ENCODE measurements around the gene OLFM1.
"Not testable (repeated sequence)": the region's sequence is repeated elsewhere in the genome, so short reads cannot be mapped to it uniquely, and the experiment has no call there.

The OLFM1 gene

DNA sequence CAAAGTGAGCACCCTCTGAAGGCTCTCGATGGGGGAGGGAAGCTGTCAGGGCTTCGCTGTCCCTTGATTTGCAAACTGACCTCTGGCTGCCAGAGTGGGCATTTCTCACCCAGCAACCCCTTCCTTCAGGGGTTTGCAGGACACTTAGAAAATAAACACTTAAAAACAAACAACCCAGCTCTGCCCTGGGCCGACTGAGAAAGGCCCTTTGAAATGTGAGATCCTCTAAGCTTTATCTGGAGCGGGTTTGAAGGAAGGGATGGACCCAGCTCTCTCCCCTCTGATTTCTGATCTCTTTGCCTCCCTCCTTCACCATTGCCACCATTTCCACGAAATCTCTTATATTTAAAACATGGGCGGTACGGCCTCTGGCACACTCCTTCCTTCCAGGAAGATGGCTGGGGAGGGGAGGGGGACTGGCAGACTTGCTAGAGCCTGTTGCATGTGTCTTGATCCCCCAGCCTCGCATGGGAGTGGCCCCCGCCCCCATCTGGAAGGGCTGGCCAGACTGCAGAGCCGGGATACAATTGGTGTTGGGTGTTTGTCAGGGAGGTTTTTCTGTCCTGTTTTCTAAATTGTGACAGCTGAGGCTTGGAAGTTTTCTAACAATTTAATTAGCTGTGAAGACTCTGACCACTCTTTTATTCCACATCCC, 20.2 kb downstream of the OLFM1 start:
- no peak for DNase-seq (ENCODE audit: low read depth)
- no peak overlapping the region for H3K4me3 ChIP-seq (ENCODE audit: low read depth, low read length)
- TF ChIP-seq, protein P1, sequence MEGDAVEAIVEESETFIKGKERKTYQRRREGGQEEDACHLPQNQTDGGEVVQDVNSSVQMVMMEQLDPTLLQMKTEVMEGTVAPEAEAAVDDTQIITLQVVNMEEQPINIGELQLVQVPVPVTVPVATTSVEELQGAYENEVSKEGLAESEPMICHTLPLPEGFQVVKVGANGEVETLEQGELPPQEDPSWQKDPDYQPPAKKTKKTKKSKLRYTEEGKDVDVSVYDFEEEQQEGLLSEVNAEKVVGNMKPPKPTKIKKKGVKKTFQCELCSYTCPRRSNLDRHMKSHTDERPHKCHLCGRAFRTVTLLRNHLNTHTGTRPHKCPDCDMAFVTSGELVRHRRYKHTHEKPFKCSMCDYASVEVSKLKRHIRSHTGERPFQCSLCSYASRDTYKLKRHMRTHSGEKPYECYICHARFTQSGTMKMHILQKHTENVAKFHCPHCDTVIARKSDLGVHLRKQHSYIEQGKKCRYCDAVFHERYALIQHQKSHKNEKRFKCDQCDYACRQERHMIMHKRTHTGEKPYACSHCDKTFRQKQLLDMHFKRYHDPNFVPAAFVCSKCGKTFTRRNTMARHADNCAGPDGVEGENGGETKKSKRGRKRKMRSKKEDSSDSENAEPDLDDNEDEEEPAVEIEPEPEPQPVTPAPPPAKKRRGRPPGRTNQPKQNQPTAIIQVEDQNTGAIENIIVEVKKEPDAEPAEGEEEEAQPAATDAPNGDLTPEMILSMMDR (conservative IDR thresholded peaks at IDR 0.05; ENCODE audit: low read depth, low read length): no peak

DNA sequence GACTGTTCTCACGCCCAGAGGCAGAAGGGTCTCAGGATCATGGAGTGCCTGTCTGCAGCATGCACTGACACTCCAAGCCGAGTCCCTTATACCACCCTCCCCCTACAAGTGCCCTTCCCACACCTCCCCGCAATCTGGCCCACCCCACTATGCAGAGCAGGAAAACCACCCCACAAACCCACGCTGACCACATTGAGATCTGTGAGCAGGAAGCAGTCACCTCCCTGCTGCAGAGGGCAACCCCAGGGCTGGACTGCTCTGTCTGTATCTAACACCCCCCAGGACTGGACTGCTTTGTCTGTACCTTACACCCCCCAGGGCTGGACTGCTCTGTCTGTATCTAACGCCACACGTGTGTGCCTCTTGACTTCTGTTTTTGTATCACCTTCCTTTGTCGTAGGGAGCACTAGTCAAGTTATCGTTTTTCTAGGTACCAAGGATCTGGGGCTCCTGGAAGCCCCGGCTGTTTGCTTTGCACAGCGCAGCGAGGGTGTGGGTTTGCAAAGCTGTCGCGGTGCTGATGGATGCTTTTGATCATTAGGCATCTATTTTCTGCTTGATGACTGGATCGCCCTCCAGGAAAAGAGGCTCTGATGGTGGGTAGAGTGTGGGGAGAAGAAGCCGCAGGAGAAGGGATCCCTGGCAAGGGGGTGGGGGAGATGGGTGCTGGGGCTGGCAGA, 21.5 kb downstream of the OLFM1 start:
- TF ChIP-seq, protein P1 (conservative IDR thresholded peaks at IDR 0.05; ENCODE audit: low read depth, low read length): no peak
- DNase-seq (ENCODE audit: low read depth): no peak
- H3K4me3 ChIP-seq (ENCODE audit: low read depth, low read length): no peak overlapping the region

DNA sequence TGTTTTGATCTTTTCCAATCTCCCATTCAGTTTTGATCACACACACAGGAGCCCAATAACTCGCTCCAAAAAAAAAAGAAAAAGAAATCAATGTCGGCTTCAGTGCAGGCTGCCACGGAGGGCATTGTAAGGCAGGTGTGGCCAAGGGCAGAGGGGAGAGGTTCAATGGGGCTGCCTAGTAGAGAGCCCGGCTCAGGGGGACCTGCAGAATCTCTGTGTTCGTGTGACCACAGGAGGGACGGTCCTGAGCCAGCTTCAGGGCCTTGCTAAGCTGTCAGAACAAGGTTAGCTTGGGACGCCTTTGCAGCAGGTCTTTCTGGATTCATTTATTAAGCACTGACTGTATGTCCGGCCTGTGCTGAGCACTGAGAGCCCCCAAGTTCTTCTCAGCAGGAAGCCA, 22.2 kb downstream of the OLFM1 start:
- TF ChIP-seq, protein P1 (conservative IDR thresholded peaks at IDR 0.05; ENCODE audit: low read depth, low read length): no peak
- no peak overlapping the region for H3K4me3 ChIP-seq (ENCODE audit: low read depth, low read length)
- DNase-seq (ENCODE audit: low read depth): no peak

DNA sequence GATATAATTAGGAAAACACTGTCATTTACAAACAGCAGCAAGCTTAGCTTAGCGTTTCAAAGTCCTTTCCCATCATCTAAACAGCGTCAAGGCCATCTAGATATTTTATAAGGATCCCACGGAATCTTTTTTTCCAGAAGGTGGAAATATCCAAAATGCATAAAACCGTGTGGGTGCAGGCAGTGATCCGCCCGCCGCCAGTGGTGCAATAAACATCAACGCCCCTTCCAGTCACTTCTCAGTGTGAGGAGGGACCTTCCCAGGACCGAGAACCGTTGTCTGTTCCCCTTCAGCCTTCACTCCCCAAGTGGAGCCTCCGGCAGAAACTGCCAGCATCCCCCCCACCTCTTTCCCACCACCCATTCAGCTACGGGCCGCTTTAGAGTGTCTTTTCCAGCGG, 22.9 kb downstream of the OLFM1 start:
- no peak for DNase-seq (ENCODE audit: low read depth)
- no peak overlapping the region for H3K4me3 ChIP-seq (ENCODE audit: low read depth, low read length)
- TF ChIP-seq, protein P1 (conservative IDR thresholded peaks at IDR 0.05; ENCODE audit: low read depth, low read length): no peak

DNA sequence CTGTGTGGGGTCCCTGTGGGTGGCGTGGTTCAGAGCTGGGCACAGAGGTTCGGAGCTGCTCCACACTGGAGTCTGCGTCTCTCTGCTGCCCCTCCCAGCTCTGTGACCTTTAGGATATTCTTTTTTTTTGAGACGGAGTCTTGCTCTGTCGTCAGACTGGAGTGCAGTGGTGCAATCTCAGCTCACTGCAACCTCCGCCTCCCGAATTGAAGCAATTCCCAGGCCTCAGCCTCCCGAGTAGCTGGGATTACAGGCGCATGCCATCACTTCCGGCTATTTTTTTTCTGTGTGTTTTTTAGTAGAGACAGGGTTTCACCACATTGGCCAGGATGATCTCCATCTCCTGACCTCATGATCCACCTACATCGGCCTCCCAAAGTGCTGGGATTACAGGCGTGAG, 24.1 kb downstream of the OLFM1 start:
- H3K4me3 ChIP-seq (ENCODE audit: low read depth, low read length); DNase-seq (ENCODE audit: low read depth): not testable (repeated sequence)

DNA sequence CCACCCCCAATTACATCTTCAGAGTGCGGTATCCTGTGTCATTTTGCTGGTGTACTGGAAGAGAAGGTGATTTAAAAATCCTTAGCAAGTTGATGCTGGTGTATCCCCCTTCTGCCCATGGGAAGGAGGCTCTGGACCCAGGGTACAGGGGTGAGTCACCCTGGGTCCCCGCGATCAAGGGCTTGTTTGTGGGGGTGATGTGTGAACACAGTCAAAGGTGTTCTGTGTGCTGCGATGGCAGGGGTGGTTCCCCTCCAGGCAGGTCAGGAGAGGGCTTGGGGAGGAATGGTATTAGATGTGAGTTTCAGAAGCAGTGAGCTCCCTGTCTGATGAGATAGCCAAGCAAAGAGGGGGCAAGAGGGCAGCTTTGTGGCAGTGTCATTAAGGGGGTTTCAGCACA, 28.9 kb downstream of the OLFM1 start:
- TF ChIP-seq, protein P1 (conservative IDR thresholded peaks at IDR 0.05; ENCODE audit: low read depth, low read length): no peak
- no peak overlapping the region for H3K4me3 ChIP-seq (ENCODE audit: low read depth, low read length)
- DNase-seq (ENCODE audit: low read depth): no peak

DNA sequence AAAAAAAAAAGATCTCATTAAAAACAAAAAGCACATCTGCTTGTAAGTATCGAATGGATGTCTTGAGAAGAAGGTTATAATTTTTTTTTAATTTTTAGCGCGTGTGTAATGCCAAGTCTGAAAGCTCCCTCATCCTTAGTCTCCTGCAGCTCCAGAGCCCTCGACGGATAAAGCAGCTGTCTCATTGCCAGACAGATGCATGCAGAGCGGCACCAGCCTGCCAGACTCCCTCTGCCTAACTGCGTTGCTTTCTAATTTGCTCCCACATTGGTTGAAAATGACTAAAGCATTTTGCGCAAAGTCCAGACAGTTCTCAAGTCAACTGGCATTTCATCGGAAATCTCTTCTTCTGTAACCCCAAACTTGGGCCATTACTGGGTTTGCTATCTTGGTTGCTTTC, 29.4 kb downstream of the OLFM1 start:
- H3K4me3 ChIP-seq (ENCODE audit: low read depth, low read length): no peak overlapping the region
- TF ChIP-seq, protein P1 (conservative IDR thresholded peaks at IDR 0.05; ENCODE audit: low read depth, low read length): no peak
- DNase-seq (ENCODE audit: low read depth): no peak
